T-cell (primary cell): Measurements from ENCODE around the gene SPACA4. TPM values are rescaled to one million over a fixed set of nuclear protein-coding genes. Genes with fewer than 3 reads are reported as not detected.

Experiments
- ATAC-seq, 4 experiments: fragments of 200-7000 bp in 3 of 4; fragments of 150-1000 bp in 1 of 4; cut with Tn5 transposase; replicated peaks in 1 of 4; 1 replicate in 3 of 4; 2 replicates in 1 of 4; pipeline ENCODE4 v1.10.0; 2021; ENCODE audit warnings: moderate library complexity in 3 of 4, mild to moderate bottlenecking in 2 of 4, moderate number of reproducible peaks in 1 of 4
- CTCF ChIA-PET, 2 donors: fragments of 300-600 bp; sonication (Branson Sonifier 250); formaldehyde crosslinking; loops; one replicate each; lab custom pipeline; 2022; ENCODE audit warnings: antibody characterized with exemption in 2 of 2; lab: Charles Lee
- POLR2A ChIA-PET, 2 donors: fragments of 300-600 bp; sonication (Branson Sonifier 250); formaldehyde crosslinking; loops; one replicate each; lab custom pipeline; 2022; ENCODE audit warnings: antibody characterized with exemption in 2 of 2; lab: Charles Lee
- DNase-seq, 35 experiments: peaks; one replicate each; pipeline versions ENCODE4 v3.0.0 to v3.0.0-alpha.2; 2013 to 2023
- H3K27ac ChIP-seq: one replicate; pipeline ENCODE4 v1.5.1; 2013; ENCODE audit warnings: low read length
- H3K27me3 ChIP-seq, 2 experiments: replicated peaks in 1 of 2; 1 replicate in 1 of 2; 2 replicates in 1 of 2; pipeline versions ENCODE4 v1.6.1 to v1.7.0; 2013; ENCODE audit warnings: low read length in 1 of 2, mixed read lengths in 1 of 2; ENCODE audit not compliant: control insufficient read depth in 2 of 2, insufficient read depth in 2 of 2; ENCODE audit errors: extremely low read depth in 1 of 2
- H3K36me3 ChIP-seq, 2 donors: 1 replicate in 1 of 2; 2 replicates in 1 of 2; pipeline versions ENCODE4 v1.6.1 to v1.7.0; 2013; ENCODE audit warnings: low read length in 1 of 2; ENCODE audit not compliant: control insufficient read depth in 2 of 2, insufficient read depth in 1 of 2; ENCODE audit errors: extremely low read depth in 1 of 2
- H3K4me1 ChIP-seq, 2 experiments: 1 replicate in 1 of 2; 2 replicates in 1 of 2; pipeline versions ENCODE4 v1.6.1 to v1.7.0; 2013; ENCODE audit warnings: low read length in 2 of 2, mixed read lengths in 1 of 2; ENCODE audit not compliant: insufficient read depth in 2 of 2, control insufficient read depth in 1 of 2; ENCODE audit errors: extremely low read depth in 1 of 2
- H3K4me3 ChIP-seq, 2 donors: 1 replicate in 1 of 2; 2 replicates in 1 of 2; pipeline versions ENCODE4 v1.5.1 to v1.7.0; 2013; ENCODE audit warnings: mild to moderate bottlenecking in 2 of 2, low read length in 1 of 2, moderate library complexity in 1 of 2; ENCODE audit not compliant: control insufficient read depth in 1 of 2; ENCODE audit errors: extremely low read depth in 1 of 2
- H3K9me3 ChIP-seq: 2 replicates; pipeline ENCODE4 v1.7.0; 2013
- H3K27ac Mint-ChIP-seq, 2 donors: one replicate each; pipeline ENCODE4 v1.8.0; 2020 to 2021; ENCODE audit warnings: mild to moderate bottlenecking in 2 of 2, mixed read lengths in 2 of 2
- H3K27me3 Mint-ChIP-seq, 2 donors: one replicate each; pipeline ENCODE4 v1.8.0; 2021 to 2022; ENCODE audit warnings: mixed read lengths in 2 of 2
- H3K36me3 Mint-ChIP-seq: one replicate; pipeline ENCODE4 v1.8.0; 2021; ENCODE audit warnings: mixed read lengths
- H3K4me1 Mint-ChIP-seq, 3 donors: one replicate each; pipeline ENCODE4 v1.8.0; 2020 to 2022; ENCODE audit warnings: mixed read lengths in 3 of 3, mild to moderate bottlenecking in 1 of 3
- H3K4me3 Mint-ChIP-seq, 3 donors: one replicate each; pipeline ENCODE4 v1.8.0; 2020 to 2022; ENCODE audit warnings: mild to moderate bottlenecking in 3 of 3, mixed read lengths in 3 of 3, moderate library complexity in 3 of 3
- H3K9me3 Mint-ChIP-seq, 3 donors: one replicate each; pipeline ENCODE4 v1.8.0; 2020 to 2022; ENCODE audit warnings: mixed read lengths in 3 of 3
- WGBS: methylation state at CpG from one replicate; pipeline ENCODE4 v1.1.5; 2013; ENCODE audit warnings: missing lambda C conversion rate; ENCODE audit not compliant: insufficient coverage; 5-methylcytosine and 5-hydroxymethylcytosine counted together
- total RNA-seq, 35 experiments: library from RNA in 6 of 35; stranded (reverse) in 6 of 35; fragments of 120-200 nt in 1 of 35; gene quantifications; one replicate each; pipeline versions ENCODE4 v1.2.1 to v1.2.4 and lab custom pipeline; 2013 to 2026

SPACA4 gene
- total RNA-seq, 5 donors from 2014 or later (not counting 1 experiment from before 2014, with no cell fraction given) = not detected

GRCh38 chr19:48619692-48620585 lies 13.4 kb downstream of the SPACA4 start:
- peaks cover 36% of the 10 kb centered on the region for H3K36me3 Mint-ChIP-seq
- H3K4me3 Mint-ChIP-seq = peak overlapping the region; percentile 94 to 95 (median 95)
- ChIA-PET POLR2A (no interaction called here), CTCF (interaction anchor here in 1 of 2 donors (0.6 to 1.2 kb wide), 4 partner anchors 15 to 374 kb away, joined by 3 to 6 read pairs (median 4); partner anchors contain the start of gene RUVBL2)
- peaks cover 52 to 67% (median 58%) of the 10 kb centered on the region in 3 donors for H3K4me1 Mint-ChIP-seq
- peak overlapping the region; percentile 97 to 98 for H3K27ac Mint-ChIP-seq
- no peak for DNase-seq
- no peaks in the 10 kb centered on the region for H3K27me3 Mint-ChIP-seq
- peak overlapping the region; percentile 87 for H3K27ac ChIP-seq
- H3K27me3 ChIP-seq = peaks cover 0 to 2% of the 10 kb centered on the region in 2 experiments
- H3K9me3 ChIP-seq = no peaks in the 10 kb centered on the region
- H3K4me1 ChIP-seq = peaks cover 24 to 72% of the 10 kb centered on the region in 2 experiments
- peaks cover 18 to 29% of the 10 kb centered on the region in 2 donors for H3K36me3 ChIP-seq
- WGBS = 50% methylated on average over 4 of the region's 6 CpGs
- H3K4me3 ChIP-seq = peak overlapping the region; percentile 94 to 100
- no peak for ATAC-seq
- no peaks in the 10 kb centered on the region for H3K9me3 Mint-ChIP-seq

DNA sequence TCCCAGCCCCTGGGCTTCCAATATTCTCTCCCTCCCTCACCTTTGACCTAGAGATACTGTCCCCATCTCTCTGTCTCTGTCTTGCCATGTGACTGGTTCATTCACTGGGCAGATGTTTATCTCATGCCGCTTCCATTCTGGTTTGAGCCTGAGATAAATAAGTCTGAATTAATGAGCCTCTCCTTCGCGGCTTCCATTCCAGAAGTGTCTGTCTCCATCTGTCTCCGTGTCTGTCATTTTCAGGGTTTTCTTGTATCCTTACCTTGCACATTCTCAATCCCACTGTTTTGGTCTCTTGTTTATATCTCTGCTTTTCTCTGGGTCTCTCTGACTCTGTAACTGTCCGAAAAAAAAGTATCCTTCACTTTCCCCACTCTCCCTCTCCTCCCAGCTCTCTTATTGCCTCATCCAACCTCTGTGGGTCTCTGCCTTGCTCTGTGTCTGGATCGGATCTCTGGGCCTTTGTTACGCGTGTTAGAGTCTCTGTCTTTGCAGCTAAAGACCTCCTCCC lies 17.1 kb downstream of the SPACA4 start:
- 52% methylated on average over 7 of the region's 8 CpGs for WGBS
- H3K27me3 Mint-ChIP-seq = no peaks in the 10 kb centered on the region
- CTCF ChIA-PET = interaction anchor here in 1 of 2 donors (0.6 to 0.7 kb wide), 2 partner anchors 116 to 179 kb away, joined by 3 read pairs; no protein-coding TSS in a partner anchor
- no peaks in the 10 kb centered on the region for H3K9me3 Mint-ChIP-seq
- Histone ChIP-seq H3K4me1 (peaks cover 12 to 55% of the 10 kb centered on the region in 2 experiments), H3K27me3 (peaks cover 0 to 2% of the 10 kb centered on the region in 2 experiments), H3K9me3 (no peaks in the 10 kb centered on the region), H3K36me3 (peaks cover 0 to under 1% of the 10 kb centered on the region in 2 donors), H3K27ac (peak overlapping the region; percentile 42), H3K4me3 (peak overlapping the region; percentile 1 to 53)
- ATAC-seq (no peak), DNase-seq (peak in 1 of 35 experiments; percentile 13)
- peaks cover 40 to 58% (median 51%) of the 10 kb centered on the region in 3 donors for H3K4me1 Mint-ChIP-seq
- peaks cover 19% of the 10 kb centered on the region for H3K36me3 Mint-ChIP-seq
- peak overlapping the region; percentile 78 to 81 (median 79) for H3K4me3 Mint-ChIP-seq
- POLR2A ChIA-PET = interaction anchor here in 1 of 2 donors (0.6 kb wide), 1 partner anchor 14 kb away, joined by 3 read pairs; no protein-coding TSS in a partner anchor
- H3K27ac Mint-ChIP-seq = peak overlapping the region; percentile 96

GRCh38 chr19:48624067-48624594 lies 17.6 kb downstream of the SPACA4 start:
- Histone ChIP-seq H3K9me3 (no peaks in the 10 kb centered on the region), H3K4me1 (peaks cover 12 to 54% of the 10 kb centered on the region in 2 experiments), H3K36me3 (peaks cover 1 to 6% of the 10 kb centered on the region in 2 donors), H3K4me3 (peak overlapping the region; percentile 39 to 53), H3K27me3 (no peaks in the 10 kb centered on the region), H3K27ac (peak overlapping the region; percentile 66)
- peak overlapping the region; percentile 96 for H3K27ac Mint-ChIP-seq
- DNase-seq = peak; percentile 77 to 97 (median 86)
- no peaks in the 10 kb centered on the region for H3K27me3 Mint-ChIP-seq
- H3K36me3 Mint-ChIP-seq = peaks cover 17% of the 10 kb centered on the region
- POLR2A ChIA-PET = no interaction called here
- no peaks in the 10 kb centered on the region for H3K9me3 Mint-ChIP-seq
- H3K4me3 Mint-ChIP-seq = peak overlapping the region; percentile 78 to 81 (median 79)
- CTCF ChIA-PET = interaction anchor here in 1 of 2 donors (0.6 kb wide), 1 partner anchor 305 kb away, joined by 3 read pairs; no protein-coding TSS in a partner anchor
- ATAC-seq = peak; percentile 74 to 79 (median 77)
- under 1% methylated on average over 23 of the region's 40 CpGs for WGBS
- H3K4me1 Mint-ChIP-seq = peaks cover 36 to 55% (median 49%) of the 10 kb centered on the region in 3 donors

DNA sequence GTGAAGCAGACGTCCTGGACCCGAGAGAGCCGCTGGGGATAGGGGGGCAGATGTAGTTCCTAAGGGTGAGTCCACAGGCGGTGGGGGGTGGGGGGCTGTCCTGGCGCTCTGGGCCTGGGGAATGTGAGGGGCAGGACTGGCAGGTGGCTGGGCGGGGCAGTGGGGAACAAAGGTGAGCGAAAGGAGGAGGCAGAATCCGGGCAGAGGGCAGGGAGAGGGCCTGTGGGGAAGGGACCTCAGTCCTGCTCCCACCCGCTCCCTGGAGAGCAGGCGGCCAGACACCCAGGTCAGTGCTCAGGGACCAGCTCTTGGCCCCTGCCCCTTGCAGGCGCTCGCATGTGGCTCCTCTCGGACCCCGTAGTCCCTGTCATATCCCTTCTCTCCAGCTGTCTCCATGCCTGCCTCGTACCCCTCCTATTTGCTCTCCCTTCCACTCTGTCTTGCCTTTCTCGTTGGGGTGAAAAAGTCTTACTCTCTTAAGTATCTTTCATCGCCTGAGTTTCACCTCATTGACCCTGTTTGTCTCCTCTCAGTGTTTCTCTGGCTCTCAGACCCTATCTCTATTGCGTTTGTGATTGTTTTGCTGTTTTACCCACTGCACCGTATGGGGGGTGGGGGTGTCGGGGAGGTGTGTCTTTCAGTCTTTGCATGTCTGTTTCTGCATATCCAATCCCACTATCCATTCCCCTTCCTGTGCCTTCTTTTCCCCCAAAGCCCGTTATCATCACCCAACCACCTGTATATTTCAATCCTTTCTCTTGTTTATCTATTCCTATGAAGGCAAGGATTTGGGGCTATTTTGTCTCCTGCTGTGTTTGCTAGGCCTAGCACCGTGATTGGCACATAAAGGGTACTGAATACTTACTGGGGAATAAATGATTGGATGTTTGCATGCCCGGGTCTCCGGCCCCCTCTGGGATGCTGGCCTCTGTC lies 18.5 kb downstream of the SPACA4 start:
- Histone ChIP-seq H3K27ac (peak overlapping the region; percentile 66), H3K9me3 (no peaks in the 10 kb centered on the region), H3K4me1 (peaks cover 12 to 50% of the 10 kb centered on the region in 2 experiments), H3K36me3 (peaks cover 11 to 13% of the 10 kb centered on the region in 2 donors), H3K27me3 (no peaks in the 10 kb centered on the region), H3K4me3 (peak overlapping the region in 1 of 2 donors; percentile 38)
- H3K36me3 Mint-ChIP-seq = peaks cover 18% of the 10 kb centered on the region
- POLR2A ChIA-PET = no interaction called here
- H3K27me3 Mint-ChIP-seq = no peaks in the 10 kb centered on the region
- DNase-seq (no peak), ATAC-seq (no peak)
- peak overlapping the region; percentile 96 for H3K27ac Mint-ChIP-seq
- peak overlapping the region; percentile 13 to 78 (median 32) for H3K4me3 Mint-ChIP-seq
- CTCF ChIA-PET = no interaction called here
- peaks cover 30 to 47% (median 43%) of the 10 kb centered on the region in 3 donors for H3K4me1 Mint-ChIP-seq
- WGBS = 73% methylated on average over 11 of the region's 24 CpGs
- H3K9me3 Mint-ChIP-seq = no peaks in the 10 kb centered on the region

DNA sequence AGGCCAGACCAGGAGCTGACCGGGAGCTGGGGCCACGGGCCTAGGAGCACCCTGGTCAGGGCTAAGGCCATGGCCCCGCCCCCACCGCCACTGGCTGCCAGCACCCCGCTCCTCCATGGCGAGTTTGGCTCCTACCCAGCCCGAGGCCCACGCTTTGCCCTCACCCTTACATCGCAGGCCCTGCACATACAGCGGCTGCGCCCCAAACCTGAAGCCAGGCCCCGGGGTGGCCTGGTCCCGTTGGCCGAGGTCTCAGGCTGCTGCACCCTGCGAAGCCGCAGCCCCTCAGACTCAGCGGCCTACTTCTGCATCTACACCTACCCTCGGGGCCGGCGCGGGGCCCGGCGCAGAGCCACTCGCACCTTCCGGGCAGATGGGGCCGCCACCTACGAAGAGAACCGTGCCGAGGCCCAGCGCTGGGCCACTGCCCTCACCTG lies 19.4 kb downstream of the SPACA4 start:
- Mint-ChIP-seq H3K27me3 (no peaks in the 10 kb centered on the region), H3K4me1 (peaks cover 30 to 48% (median 48%) of the 10 kb centered on the region in 3 donors), H3K36me3 (peaks cover 21% of the 10 kb centered on the region), H3K27ac (no peak overlapping the region), H3K4me3 (no peak overlapping the region), H3K9me3 (no peaks in the 10 kb centered on the region)
- CTCF ChIA-PET = interaction anchor here in 1 of 2 donors (0.6 to 0.7 kb wide), 2 partner anchors 51 to 136 kb away, joined by 4 read pairs; no protein-coding TSS in a partner anchor
- Histone ChIP-seq H3K27me3 (no peaks in the 10 kb centered on the region), H3K27ac (no peak overlapping the region), H3K4me1 (peaks cover 13 to 55% of the 10 kb centered on the region in 2 experiments), H3K4me3 (no peak overlapping the region), H3K9me3 (no peaks in the 10 kb centered on the region), H3K36me3 (peaks cover 19 to 21% of the 10 kb centered on the region in 2 donors)
- POLR2A ChIA-PET = no interaction called here
- ATAC-seq (no peak), DNase-seq (no peak)
- 97% methylated on average over 20 of the region's 30 CpGs for WGBS
